GM13977 (cell line): ENCODE data around the gene TRA2A.

Experiments used
- DNase-seq: peaks from one replicate; pipeline ENCODE4 v3.0.0; 2012; ENCODE audit warnings: low spot score
- in situ Hi-C: fragments of 300-500 bp; cut with MboI; formaldehyde crosslinking; loops from one replicate; pipeline ENCODE4 v1.12.0; 2022; ENCODE audit warnings: low sequenced_read_pairs, low pct_unique_long_range_greater_than_20kb, mixed read lengths, inconsistent platforms; ENCODE audit not compliant: unreplicated experiment
- TF ChIP-seq, protein P1 (sequence below): IDR thresholded peaks from 2 replicates; pipeline ENCODE4 v1.5.1; 2012; ENCODE audit warnings: mild to moderate bottlenecking, control low read depth; ENCODE audit not compliant: insufficient read depth; ENCODE audit errors: extremely low read depth, missing control alignments

TRA2A gene

DNA sequence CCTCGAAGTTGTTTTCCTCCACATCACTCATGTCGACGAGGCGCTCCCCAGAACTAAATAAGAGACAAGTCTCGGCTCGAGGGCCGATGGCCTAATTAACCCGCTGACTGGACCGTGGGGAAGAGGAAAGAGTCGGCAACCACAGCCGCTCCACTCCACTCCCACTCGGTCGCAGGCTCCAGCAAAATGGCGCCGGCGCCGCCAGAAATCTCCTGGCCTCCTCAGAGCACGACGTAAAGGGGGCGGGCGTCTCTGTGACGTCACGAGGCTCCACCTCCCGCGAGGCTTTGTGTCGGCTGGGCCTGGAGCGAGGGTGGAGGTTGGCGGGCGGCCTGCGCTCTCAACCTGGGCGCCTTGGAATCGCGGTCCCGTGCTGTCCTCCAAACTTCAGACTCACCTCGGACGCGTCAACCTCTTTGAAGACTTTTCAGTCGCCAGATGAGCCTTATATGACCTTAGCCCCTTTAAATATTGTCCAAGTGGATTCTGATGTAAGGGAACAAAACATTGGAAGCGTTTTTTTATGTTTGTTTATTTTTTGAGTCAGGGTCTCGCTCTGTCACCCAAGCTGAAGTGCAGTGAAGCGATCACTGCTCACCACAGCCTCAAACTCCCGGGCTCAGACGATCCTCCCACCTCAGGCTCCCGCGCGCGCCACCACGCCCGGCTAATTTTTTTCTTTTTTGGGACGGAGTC, at the start of gene TRA2A:
TSS of gene TRA2A (minus strand) at position 188 of the 696 bp plus-strand sequence. CDS start at position 31, 157 bp downstream.
- TF ChIP-seq, protein P1, sequence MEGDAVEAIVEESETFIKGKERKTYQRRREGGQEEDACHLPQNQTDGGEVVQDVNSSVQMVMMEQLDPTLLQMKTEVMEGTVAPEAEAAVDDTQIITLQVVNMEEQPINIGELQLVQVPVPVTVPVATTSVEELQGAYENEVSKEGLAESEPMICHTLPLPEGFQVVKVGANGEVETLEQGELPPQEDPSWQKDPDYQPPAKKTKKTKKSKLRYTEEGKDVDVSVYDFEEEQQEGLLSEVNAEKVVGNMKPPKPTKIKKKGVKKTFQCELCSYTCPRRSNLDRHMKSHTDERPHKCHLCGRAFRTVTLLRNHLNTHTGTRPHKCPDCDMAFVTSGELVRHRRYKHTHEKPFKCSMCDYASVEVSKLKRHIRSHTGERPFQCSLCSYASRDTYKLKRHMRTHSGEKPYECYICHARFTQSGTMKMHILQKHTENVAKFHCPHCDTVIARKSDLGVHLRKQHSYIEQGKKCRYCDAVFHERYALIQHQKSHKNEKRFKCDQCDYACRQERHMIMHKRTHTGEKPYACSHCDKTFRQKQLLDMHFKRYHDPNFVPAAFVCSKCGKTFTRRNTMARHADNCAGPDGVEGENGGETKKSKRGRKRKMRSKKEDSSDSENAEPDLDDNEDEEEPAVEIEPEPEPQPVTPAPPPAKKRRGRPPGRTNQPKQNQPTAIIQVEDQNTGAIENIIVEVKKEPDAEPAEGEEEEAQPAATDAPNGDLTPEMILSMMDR: no peak
- peak; percentile 92 for DNase-seq
- in situ Hi-C loops: no loop called here

DNA sequence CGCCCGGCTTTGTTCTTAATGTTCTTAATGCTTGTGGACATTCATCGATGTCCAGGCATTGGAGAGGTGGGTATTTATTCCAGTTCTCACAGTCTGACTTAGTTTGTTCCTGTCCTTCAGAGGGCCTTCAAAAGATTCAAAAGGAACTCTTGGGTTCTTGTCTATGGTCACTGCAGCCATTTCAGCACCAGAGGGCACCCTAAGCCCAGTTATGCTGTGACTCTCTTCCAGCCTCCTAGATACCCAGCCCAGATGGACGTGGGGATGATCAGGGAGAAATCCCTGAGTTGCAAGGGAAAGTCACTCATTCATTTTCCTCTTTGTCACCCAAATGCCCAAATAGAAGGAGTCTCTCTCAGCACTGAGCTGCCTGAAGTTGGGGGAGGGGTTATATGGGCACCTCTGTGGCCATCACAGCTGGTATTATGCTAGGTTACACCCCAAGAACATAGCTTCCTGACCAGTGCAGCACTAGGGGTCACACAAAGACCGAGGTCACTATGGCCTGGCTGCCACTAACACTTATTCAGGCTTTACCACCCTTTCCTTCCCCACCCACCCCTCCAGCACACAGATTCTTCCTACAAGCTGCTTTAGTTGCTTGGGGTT, 38.9 kb upstream of the TRA2A start:
- in situ Hi-C loops: no loop called here
- peak; percentile 74 for DNase-seq
- TF ChIP-seq, protein P1: peak; percentile 87

DNA sequence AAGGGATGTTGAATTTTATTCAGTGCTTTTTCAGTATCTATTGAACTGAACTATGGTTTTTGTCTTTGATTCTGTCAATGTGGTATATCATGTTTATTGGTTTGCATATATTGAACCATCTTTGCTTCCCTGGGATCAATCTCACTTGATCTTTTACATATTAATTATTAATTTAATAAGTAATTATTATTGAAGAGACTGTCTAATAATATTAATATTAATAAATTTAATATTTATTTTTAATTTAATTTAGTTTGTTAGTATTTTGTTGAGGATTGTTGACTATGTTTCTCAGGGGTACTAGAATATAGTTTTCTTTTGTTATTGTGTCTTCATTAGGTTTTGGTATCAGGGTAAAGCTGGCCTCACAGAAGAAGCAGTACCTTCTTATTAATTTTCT, 26.5 kb upstream of the TRA2A start:
- TF ChIP-seq, protein P1: no peak
- DNase-seq: no peak
- in situ Hi-C loops: no loop called here

DNA sequence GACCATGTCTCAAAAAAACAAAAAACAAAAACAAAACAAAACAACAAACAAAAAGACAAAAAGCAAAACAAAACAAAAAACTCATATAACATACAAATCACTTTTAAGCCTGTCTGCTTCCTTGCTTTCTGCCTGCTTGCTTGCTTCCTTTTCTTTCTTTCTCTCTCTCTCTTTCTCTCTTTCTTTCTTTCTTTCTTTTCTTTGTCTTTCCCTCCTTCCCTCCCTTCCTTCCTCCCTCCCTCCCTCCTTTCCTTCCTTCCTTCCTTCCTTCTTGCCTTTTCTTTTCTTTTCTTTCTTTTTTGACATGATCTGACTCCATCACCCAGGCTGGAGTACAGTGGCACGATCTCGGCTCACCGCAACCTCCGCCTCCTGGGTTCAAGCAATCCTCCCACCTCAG, 15.9 kb upstream of the TRA2A start:
- DNase-seq: no peak
- TF ChIP-seq, protein P1: no peak
- in situ Hi-C loops: no loop called here

DNA sequence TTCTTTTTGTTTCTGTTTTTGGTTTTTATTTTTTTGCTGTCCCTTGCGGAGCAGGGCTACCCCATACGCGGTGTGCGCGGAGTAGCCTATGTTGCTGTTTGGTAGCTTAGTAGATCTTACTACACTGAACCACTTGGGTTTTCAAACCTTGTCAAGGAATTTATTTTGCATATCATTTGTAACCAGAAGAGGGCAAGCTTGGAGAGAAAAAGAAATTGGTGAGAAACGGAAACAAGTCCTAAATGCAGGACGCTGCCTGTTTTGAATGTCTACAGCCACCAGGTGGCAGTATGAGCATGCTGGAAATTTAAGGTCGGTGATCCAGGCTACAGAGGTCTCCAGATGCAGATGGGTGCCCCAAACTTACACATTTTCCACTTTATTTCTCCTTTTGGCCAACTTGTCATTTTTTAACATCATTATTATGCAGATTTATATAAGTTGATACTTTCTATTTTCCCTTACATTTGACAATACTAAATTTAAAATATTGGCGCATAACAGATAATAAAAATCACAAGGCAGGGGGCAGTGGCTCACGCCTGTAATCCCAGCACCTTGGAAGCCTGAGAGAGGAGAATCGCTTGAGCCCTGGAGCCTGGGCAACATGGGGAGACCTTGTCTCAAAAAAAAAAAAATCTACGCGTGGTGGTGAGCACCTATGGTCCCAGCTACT, 15.3 kb upstream of the TRA2A start:
- in situ Hi-C loops: no loop called here
- DNase-seq: peak; percentile 76

DNA sequence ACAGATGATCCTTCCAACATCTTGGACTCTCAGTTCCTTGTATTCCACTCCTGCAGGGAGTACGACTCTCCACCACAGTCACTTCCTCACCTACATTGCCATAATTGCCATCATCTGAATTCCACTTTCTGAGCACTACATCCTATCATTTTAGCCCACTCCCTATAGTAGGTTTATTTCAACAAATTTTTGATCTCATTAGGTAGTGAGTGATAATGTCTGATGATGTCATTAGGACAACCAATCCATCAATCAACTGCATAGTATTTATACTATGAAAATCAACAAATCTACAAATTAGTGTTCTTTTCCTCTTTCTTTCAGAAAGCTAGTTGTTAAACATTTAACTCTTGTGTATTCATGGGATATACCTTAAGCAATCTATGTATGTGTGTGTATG, 13.7 kb upstream of the TRA2A start:
- TF ChIP-seq, protein P1: no peak
- in situ Hi-C loops: no loop called here
- no peak for DNase-seq

More for the DNA sequence above, 15.3 kb upstream of the TRA2A start:
- TF ChIP-seq, protein P1: peak; percentile 91
